Left renal cortex interstitium (tissue), 4 donors: ENCODE data around the gene MYO1C. TPM values are rescaled to one million over a fixed set of nuclear protein-coding genes. Genes with fewer than 3 reads are reported as not detected.
"Not testable (repeated sequence)": the region's sequence is repeated elsewhere in the genome, so short reads cannot be mapped to it uniquely, and the experiment has no call there.

Source experiments
- DNase-seq, 4 donors: peaks; one replicate each; pipeline ENCODE4 v3.0.0-alpha.2; 2013; ENCODE audit warnings: low read depth in 4 of 4, low spot score in 2 of 4, missing footprints in 1 of 4
- polyA plus RNA-seq, 4 donors: library from polyadenylated mRNA; unstranded; fragments of 120-200 nt; gene quantifications; one replicate each; pipeline ENCODE4 v1.2.1, GENCODE V29; 2013; ENCODE audit not compliant: insufficient read length in 4 of 4

The MYO1C gene
- polyA plus RNA-seq, 4 donors = 71.1 to 88.7 (median 78.6) TPM

DNA sequence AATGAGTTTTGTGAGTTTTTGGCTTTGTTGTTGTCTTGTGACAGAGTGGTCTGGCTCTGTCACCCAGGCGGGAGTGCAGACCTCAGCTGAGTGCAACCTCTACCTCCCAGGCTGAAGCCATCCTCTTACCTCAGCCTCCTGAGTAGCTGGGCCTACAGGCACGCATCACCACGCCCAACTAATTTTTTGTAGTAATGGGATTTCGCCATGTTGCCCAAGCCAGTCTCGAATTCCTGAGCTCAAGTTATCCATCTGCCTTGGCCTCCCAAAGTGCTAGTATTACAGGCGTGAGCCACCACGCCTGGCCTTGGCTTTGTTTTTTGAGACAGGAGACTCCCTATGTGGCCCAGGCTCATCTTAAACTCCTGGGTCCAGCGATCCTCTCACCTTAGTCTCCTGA is 51.6 kb downstream of the MYO1C start:
- no peak for DNase-seq

DNA sequence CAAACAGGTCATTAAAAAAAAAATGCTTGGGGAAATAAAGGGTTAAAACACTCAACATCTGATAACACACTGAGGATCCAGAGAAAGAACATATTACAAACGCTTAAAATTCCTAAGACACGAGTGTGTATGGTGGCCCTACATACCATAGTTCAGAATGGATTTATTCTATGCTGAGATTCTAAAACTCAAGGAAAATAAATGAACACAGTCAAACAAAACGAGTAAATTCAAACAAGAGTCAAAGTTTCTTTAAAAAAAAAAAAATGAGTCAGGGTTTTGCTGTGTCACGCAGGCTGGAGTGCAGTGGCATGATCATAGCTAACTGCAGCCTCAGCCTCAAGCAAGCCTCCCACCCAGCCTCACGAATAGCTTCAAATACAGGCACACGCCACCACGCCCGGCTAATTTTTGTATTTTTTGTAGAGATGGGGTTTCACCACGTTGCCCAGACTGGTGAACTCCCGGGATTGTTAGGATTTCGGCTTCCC is 53.8 kb downstream of the MYO1C start:
- DNase-seq = no peak

DNA sequence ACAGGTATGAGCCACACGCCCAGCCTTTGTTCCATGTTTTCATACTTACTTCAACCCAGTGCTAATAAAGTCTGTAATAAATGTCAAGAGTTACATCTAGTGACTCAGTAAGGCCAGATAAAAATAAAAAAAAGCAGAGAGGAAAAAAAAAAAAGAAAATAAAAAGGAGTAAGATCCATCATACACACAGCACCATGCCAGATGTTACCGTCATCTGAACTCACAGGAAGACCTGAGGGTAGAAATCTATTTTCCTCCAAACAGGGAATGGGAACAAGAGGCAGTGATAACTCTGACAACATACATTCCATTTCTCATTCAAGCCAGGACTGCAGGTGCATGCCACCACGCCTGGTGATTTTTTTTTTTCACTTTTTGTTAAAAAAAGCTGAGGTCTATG is 57.2 kb downstream of the MYO1C start:
- DNase-seq = no peak

DNA sequence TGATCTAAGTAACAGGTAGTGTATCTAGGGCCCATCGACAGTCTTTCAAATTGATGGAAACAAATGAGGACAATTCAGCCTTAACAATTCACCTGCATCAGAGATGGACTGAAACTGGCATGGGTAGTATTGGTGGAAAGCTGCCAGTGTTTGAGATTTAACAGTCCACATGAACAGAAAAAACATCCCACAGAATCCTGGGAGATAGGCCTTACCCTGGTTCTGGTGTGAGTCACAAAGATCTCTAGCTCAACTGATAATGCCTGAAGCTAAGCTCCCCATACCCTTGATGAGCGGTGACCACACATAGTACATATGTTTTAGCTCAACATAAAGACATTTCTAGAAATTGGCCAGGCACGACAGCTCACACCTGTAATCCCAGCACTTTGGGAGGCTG is 58.3 kb downstream of the MYO1C start:
- no peak for DNase-seq

DNA sequence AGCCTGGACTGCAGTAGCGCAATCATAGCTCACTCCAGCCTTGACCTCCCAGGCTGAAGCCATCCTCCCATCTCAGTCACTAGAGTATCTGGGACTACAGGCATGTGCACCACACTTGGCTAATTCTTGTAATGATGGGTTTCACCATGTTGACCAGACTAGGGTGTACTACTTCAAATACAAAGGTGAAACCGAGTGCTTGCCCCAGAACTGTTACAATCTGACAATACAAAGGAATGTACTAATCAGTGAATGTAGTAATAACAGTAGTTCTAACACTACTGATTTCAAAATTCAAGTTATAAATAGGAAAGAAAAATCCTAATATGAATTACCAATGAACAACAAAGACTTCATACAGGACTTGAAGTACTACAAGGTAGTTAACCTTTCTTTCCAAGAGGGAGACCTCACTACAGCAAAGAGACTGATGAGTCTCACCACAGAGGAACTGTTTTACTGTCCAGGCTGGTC is 60.8 kb downstream of the MYO1C start:
- no peak for DNase-seq

DNA sequence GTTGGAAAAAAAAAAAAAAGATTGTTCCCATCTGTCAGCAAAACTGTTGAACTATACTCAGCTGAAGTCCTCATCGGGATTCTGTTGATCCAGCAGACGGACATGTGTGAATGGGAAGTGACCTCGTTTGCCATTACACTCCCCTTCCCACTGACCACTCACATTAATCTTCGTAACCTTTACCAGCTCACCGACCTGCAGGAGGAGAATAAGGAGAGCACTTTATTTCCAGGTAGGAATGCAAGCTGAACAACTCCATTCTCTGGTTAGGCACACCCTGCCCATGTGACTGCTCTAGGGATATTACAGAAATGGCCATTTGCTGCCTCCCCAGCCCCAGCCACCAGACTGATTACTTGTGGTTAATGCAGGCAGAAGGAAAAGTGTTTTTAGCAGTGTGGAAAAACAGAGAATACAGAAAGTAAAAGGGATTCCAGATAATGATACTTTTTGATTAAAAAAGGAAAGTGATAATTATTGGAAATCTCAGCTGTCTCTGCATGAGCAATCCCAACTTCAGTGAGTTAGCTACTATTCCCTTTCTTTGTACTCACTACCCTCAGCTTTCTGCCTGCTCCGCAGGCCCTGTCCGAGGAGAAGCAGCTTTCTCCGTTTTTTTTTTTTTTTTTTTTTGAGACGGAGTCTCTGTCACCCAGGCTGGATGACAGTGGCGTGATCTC is 68.9 kb downstream of the MYO1C start:
- no peak for DNase-seq

DNA sequence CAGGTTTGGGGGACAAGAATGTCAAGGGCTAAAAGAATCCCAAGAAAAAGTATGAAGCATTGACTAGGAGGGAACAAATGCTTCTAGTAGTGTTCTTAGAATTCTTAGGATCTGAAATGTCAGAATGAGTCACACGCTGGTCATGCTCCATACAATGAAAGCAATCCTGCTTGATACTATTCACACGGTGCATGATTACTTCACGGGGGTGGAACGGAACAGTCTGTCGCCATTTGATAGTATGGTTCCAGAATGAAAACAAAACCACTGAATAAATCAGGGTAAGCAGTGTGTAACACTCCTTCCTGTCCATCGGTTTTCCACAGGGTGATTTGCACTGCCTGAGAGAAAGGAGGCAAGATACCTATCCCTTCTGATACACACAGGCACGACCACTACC is 69.6 kb downstream of the MYO1C start:
- DNase-seq = peak in 3 of 4 donors; percentile 36 to 53 (median 37)

DNA sequence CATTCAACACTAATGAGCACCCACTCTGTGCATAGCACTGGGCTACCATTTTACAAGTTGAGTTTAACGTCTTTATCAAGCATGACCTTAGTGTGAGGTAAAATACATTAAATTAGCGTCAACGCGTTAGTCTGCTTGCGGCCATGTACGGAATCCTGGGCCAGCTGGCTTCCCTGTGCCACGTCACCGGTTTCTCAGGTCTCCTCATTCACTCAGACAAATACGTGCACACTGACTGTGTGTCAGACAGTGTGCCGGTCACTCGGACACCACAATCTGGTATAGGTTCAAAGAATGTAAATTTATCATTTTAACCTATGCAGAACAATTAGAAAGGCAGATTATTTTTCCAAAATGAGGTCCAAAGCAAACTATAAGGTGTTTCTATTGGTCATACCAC is 71.0 kb downstream of the MYO1C start:
- no peak for DNase-seq

DNA sequence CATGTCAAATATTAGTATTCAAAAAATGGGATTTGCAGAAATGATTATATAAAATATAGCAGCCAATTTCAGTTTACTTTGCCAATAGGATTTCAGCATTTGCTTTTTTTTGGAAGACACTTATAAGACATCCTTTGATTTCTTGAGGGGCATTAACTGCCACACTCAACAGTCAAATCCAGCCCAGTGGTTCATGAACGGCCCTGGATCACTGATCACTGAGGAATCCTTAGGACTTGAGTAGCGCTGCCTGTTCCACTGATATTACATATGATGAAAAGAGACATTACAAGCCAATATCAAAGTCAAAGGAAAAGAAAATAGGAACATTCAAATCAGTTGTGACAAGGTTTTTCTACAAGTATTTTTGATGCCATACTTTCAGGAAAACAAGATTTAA is 71.5 kb downstream of the MYO1C start:
- no peak for DNase-seq

DNA sequence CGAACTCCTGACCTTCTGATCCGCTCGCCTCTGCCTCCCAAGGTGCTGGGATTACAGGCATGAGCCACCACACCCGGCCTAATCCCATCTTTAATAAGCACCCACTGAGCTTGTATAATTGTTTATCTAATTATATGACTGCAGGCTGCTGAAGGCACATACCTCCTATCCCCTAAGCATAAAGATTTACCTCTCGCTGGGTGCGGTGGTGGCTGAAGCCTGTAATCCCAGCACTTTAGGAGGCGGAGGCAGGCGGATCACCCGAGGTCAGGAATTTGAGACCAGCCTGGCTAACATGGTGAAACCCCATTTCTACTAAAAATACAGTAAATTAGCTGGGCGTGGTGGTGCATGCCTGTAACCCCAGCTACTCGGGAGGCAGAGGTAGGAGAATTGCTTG is 72.3 kb downstream of the MYO1C start:
- DNase-seq = no peak

DNA sequence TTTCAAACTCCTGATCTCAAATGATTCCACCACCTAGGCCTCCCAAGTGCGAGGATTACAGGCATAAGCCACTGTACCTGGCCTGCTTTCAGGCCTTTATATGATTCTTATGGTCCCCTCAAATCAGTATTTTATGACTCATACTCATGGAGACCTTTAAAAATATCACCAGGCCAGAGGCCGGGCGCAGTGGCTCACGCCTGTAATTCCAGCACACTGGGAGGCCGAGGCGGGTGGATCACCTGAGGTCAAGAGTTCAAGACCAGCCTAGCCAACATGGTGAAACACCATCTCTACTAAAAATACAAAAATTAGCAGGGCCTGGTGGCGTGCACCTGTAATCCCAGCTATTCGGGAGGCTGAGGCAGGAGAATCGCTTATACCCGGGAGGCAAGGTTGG is 74.0 kb downstream of the MYO1C start:
- DNase-seq = not testable (repeated sequence)

DNA sequence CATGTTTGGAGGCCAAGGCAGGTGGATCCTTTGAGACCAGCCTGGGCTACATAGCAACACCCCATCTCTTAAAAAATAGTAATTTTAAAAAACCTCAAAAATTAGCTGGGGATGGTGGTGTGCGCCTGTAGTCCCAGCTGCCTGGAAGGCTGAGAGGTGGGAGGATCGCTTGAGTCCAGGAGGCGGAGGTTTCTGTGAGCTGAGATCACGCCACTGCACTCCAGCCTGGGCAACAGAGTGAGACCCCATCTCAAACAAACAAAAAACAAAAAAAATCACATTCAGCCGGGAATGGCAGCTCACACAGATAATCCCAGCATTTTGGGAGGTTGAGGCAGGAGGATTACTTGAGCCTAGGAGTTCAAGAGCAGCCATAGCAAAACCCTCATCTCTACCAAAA is 76.1 kb downstream of the MYO1C start:
- no peak for DNase-seq

DNA sequence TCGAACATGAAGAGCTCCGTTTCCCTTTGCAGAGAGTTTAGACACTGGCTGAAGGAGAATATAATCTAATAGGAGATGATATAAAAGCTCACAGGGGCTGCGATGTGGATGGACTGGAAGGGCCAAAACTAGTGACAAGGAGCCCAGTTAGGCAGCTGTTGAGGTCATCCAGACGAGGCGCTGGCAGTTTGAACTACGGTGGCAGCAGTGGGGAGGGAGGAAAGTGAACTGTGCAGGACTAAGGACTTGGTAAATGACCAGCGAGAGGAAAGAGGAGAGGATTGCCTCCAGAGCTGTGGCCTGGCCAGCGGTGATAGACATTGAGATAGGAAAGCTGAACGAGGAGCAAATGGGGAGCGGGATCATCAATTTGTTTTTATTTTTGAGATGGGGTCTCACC is 77.9 kb downstream of the MYO1C start:
- DNase-seq = no peak

Other genes with a start within 250 kb of the MYO1C start
- not detected for gene BHLHA9, start 222.2 kb downstream of the MYO1C start, polyA plus RNA-seq
- gene TRARG1, start 213.0 kb downstream of the MYO1C start, polyA plus RNA-seq = under 1 TPM; 0.05 to 0.13 (median 0.07) TPM
- gene YWHAE, start 92.5 kb downstream of the MYO1C start, polyA plus RNA-seq = 1,000 to 10,000 TPM in 3 of 4 donors, 100 to 1,000 TPM in 1; 949 to 1,137 (median 1,040) TPM
- 10 to 100 TPM; 56.0 to 68.1 (median 64.0) TPM for gene CRK, start 36.5 kb downstream of the MYO1C start, polyA plus RNA-seq
- gene INPP5K, start 23.9 kb upstream of the MYO1C start, polyA plus RNA-seq = 10 to 100 TPM; 21.2 to 26.5 (median 22.6) TPM
- 10 to 100 TPM; 74.9 to 83.7 (median 81.6) TPM for gene PITPNA, start 70.1 kb upstream of the MYO1C start, polyA plus RNA-seq
- 10 to 100 TPM; 31.9 to 35.8 (median 33.5) TPM for gene SLC43A2, start 136.1 kb upstream of the MYO1C start, polyA plus RNA-seq
- gene SCARF1, start 153.0 kb upstream of the MYO1C start, polyA plus RNA-seq = 1 to 10 TPM; 5.7 to 9.7 (median 8.2) TPM
- gene RILP, start 157.2 kb upstream of the MYO1C start, polyA plus RNA-seq = 1 to 10 TPM; 4.5 to 6.4 (median 5.2) TPM
- 100 to 1,000 TPM; 290 to 334 (median 302) TPM for gene PRPF8, start 192.2 kb upstream of the MYO1C start, polyA plus RNA-seq
- 1 to 10 TPM; 5.3 to 7.0 (median 6.4) TPM for gene TLCD2, start 217.7 kb upstream of the MYO1C start, polyA plus RNA-seq
- 10 to 100 TPM; 11.6 to 23.2 (median 18.8) TPM for gene WDR81, start 232.0 kb upstream of the MYO1C start, polyA plus RNA-seq